Rectal smooth muscle tissue (tissue), 1 donor: Measurements from ENCODE around the gene WDR53.
"Not testable (repeated sequence)": the region's sequence is repeated elsewhere in the genome, so short reads cannot be mapped to it uniquely, and the experiment has no call there.

Experiments
- H3K27ac ChIP-seq: one replicate; pipeline ENCODE4 v1.7.0; 2013; ENCODE audit warnings: low read depth, low read length, inconsistent platforms
- H3K27me3 ChIP-seq: one replicate; pipeline ENCODE4 v1.7.0; 2013; ENCODE audit warnings: low read length; ENCODE audit not compliant: control insufficient read depth, insufficient read depth
- H3K36me3 ChIP-seq: one replicate; pipeline ENCODE4 v1.7.0; 2013; ENCODE audit warnings: low read length; ENCODE audit not compliant: control insufficient read depth, insufficient read depth
- H3K4me1 ChIP-seq: one replicate; pipeline ENCODE4 v1.7.0; 2013; ENCODE audit warnings: low read length; ENCODE audit not compliant: control insufficient read depth, insufficient read depth
- H3K4me3 ChIP-seq: one replicate; pipeline ENCODE4 v1.7.0; 2013; ENCODE audit warnings: low read length
- H3K9ac ChIP-seq: one replicate; pipeline ENCODE4 v1.7.0; 2013; ENCODE audit warnings: low read length

Gene WDR53

GRCh38 chr3:196528639-196529233 lies 39.6 kb downstream of the WDR53 start:
- Histone ChIP-seq H3K4me3 (peak overlapping the region; percentile 60), H3K27ac (peak overlapping the region; percentile 76), H3K36me3 (no peaks in the 10 kb centered on the region), H3K4me1 (no peaks in the 10 kb centered on the region), H3K27me3 (no peaks in the 10 kb centered on the region), H3K9ac (peak overlapping the region; percentile 2)

GRCh38 chr3:196525141-196525540 lies 43.2 kb downstream of the WDR53 start:
- no peaks in the 10 kb centered on the region for H3K36me3 ChIP-seq
- H3K27ac ChIP-seq = no peak overlapping the region
- no peak overlapping the region for H3K4me3 ChIP-seq
- H3K27me3 ChIP-seq = no peaks in the 10 kb centered on the region
- no peak overlapping the region for H3K9ac ChIP-seq
- no peaks in the 10 kb centered on the region for H3K4me1 ChIP-seq

- Histone ChIP-seq H3K36me3 (no peaks in the 10 kb centered on the region), H3K27ac (no peak overlapping the region), H3K9ac (no peak overlapping the region), H3K4me3 (no peak overlapping the region), H3K27me3 (no peaks in the 10 kb centered on the region), H3K4me1 (no peaks in the 10 kb centered on the region)
Observed at GRCh38 chr3:196524527-196524926, 43.8 kb downstream of the WDR53 start.

GRCh38 chr3:196523841-196524240 lies 44.5 kb downstream of the WDR53 start:
- no peaks in the 10 kb centered on the region for H3K4me1 ChIP-seq
- H3K36me3 ChIP-seq = no peaks in the 10 kb centered on the region
- H3K27me3 ChIP-seq = no peaks in the 10 kb centered on the region
- H3K4me3 ChIP-seq = no peak overlapping the region
- H3K9ac ChIP-seq = no peak overlapping the region
- no peak overlapping the region for H3K27ac ChIP-seq

- H3K27ac ChIP-seq, H3K4me3 ChIP-seq, H3K4me1 ChIP-seq, H3K36me3 ChIP-seq, H3K27me3 ChIP-seq, H3K9ac ChIP-seq: not testable (repeated sequence)
Observed at GRCh38 chr3:196521291-196521690, 47.1 kb downstream of the WDR53 start.

GRCh38 chr3:196519718-196520082 lies 48.7 kb downstream of the WDR53 start:
- Histone ChIP-seq H3K9ac (no peak overlapping the region), H3K4me1 (no peaks in the 10 kb centered on the region), H3K4me3 (no peak overlapping the region), H3K27me3 (no peaks in the 10 kb centered on the region), H3K36me3 (no peaks in the 10 kb centered on the region), H3K27ac (no peak overlapping the region)

GRCh38 chr3:196518966-196519717 lies 49.2 kb downstream of the WDR53 start:
- H3K4me1 ChIP-seq = no peaks in the 10 kb centered on the region
- no peak overlapping the region for H3K4me3 ChIP-seq
- no peak overlapping the region for H3K9ac ChIP-seq
- H3K36me3 ChIP-seq = no peaks in the 10 kb centered on the region
- no peaks in the 10 kb centered on the region for H3K27me3 ChIP-seq
- H3K27ac ChIP-seq = no peak overlapping the region

- no peak overlapping the region for H3K9ac ChIP-seq
- H3K27ac ChIP-seq = no peak overlapping the region
Observed at GRCh38 chr3:196517919-196518318, 50.4 kb downstream of the WDR53 start.

GRCh38 chr3:196517162-196517800 lies 51.1 kb downstream of the WDR53 start:
- H3K27ac ChIP-seq = no peak overlapping the region
- H3K4me1 ChIP-seq = no peaks in the 10 kb centered on the region
- no peaks in the 10 kb centered on the region for H3K36me3 ChIP-seq

More at GRCh38 chr3:196517919-196518318, 50.4 kb downstream of the WDR53 start:
- no peaks in the 10 kb centered on the region for H3K27me3 ChIP-seq
- H3K4me3 ChIP-seq = no peak overlapping the region
- H3K4me1 ChIP-seq = no peaks in the 10 kb centered on the region
- no peaks in the 10 kb centered on the region for H3K36me3 ChIP-seq

GRCh38 chr3:196514913-196515621 lies 53.3 kb downstream of the WDR53 start, which contains the start of gene SMCO1:
Gene SMCO1, minus strand, starts transcription at chr3:196515346. Its CDS starts 137 bp downstream, at chr3:196515209.
- Histone ChIP-seq H3K4me1 (no peaks in the 10 kb centered on the region), H3K4me3 (no peak within 1 kb of the TSS), H3K27me3 (no peaks in the 10 kb centered on the region), H3K27ac (no peak within 1 kb of the TSS), H3K36me3 (no peaks in the 10 kb centered on the region), H3K9ac (no peak within 1 kb of the TSS)

More at GRCh38 chr3:196517162-196517800, 51.1 kb downstream of the WDR53 start:
- H3K9ac ChIP-seq = no peak overlapping the region
- no peak overlapping the region for H3K4me3 ChIP-seq
- no peaks in the 10 kb centered on the region for H3K27me3 ChIP-seq

- H3K4me3 ChIP-seq = no peak overlapping the region
Observed at GRCh38 chr3:196514350-196514716, 54.0 kb downstream of the WDR53 start.

GRCh38 chr3:196513697-196514349 lies 54.5 kb downstream of the WDR53 start:
- H3K4me1 ChIP-seq = no peaks in the 10 kb centered on the region
- no peak overlapping the region for H3K27ac ChIP-seq
- H3K36me3 ChIP-seq = no peaks in the 10 kb centered on the region
- H3K4me3 ChIP-seq = no peak overlapping the region
- H3K9ac ChIP-seq = no peak overlapping the region
- no peaks in the 10 kb centered on the region for H3K27me3 ChIP-seq

More at GRCh38 chr3:196514350-196514716, 54.0 kb downstream of the WDR53 start:
- Histone ChIP-seq H3K27me3 (no peaks in the 10 kb centered on the region), H3K36me3 (no peaks in the 10 kb centered on the region), H3K4me1 (no peaks in the 10 kb centered on the region), H3K9ac (no peak overlapping the region), H3K27ac (no peak overlapping the region)
